HG03469 (cell line): ENCODE data around the gene AP2A2.
"Not testable (repeated sequence)": the region's sequence is repeated elsewhere in the genome, so short reads cannot be mapped to it uniquely, and the experiment has no call there.

Experiments
- ATAC-seq: cut with Tn5 transposase; IDR thresholded peaks from one replicate; pipeline ENCODE4 v1.9.1; 2021; ENCODE audit warnings: mild to moderate bottlenecking, moderate library complexity, moderate number of reproducible peaks; ENCODE audit not compliant: unreplicated experiment

AP2A2 gene

GRCh38 chr11:1011320-1011698 is 85.6 kb downstream of the AP2A2 start:
- no peak for ATAC-seq

GRCh38 chr11:1012291-1012690 is 86.6 kb downstream of the AP2A2 start:
- no peak for ATAC-seq

GRCh38 chr11:1012740-1013630 is 87.3 kb downstream of the AP2A2 start:
- ATAC-seq: no peak

GRCh38 chr11:1013631-1013935 is 87.9 kb downstream of the AP2A2 start:
- no peak for ATAC-seq

- ATAC-seq: no peak
Observed at GRCh38 chr11:1014276-1014675, 88.6 kb downstream of the AP2A2 start.

- ATAC-seq: no peak
Observed at GRCh38 chr11:1015064-1015463, 89.4 kb downstream of the AP2A2 start.

- no peak for ATAC-seq
Observed at GRCh38 chr11:1015826-1016545, 90.3 kb downstream of the AP2A2 start.

- ATAC-seq: not testable (repeated sequence)
Observed at GRCh38 chr11:1016610-1017126, 91.0 kb downstream of the AP2A2 start.

- ATAC-seq: no peak
Observed at GRCh38 chr11:1017269-1018005, 91.8 kb downstream of the AP2A2 start.

- no peak for ATAC-seq
Observed at GRCh38 chr11:1018091-1018490, 92.4 kb downstream of the AP2A2 start.

- no peak for ATAC-seq
Observed at GRCh38 chr11:1019321-1019910, 93.7 kb downstream of the AP2A2 start.

- ATAC-seq: no peak
Observed at GRCh38 chr11:1020211-1020905, 94.7 kb downstream of the AP2A2 start.

- no peak for ATAC-seq
Observed at GRCh38 chr11:1022411-1022810, 96.7 kb downstream of the AP2A2 start.

GRCh38 chr11:1022908-1023810 is 97.5 kb downstream of the AP2A2 start:
- ATAC-seq: no peak

GRCh38 chr11:1023811-1024596 is 98.3 kb downstream of the AP2A2 start:
- no peak for ATAC-seq

GRCh38 chr11:1024597-1025409 is 99.1 kb downstream of the AP2A2 start:
- no peak for ATAC-seq

GRCh38 chr11:1025410-1026162 is 99.9 kb downstream of the AP2A2 start:
- ATAC-seq: no peak
